Adrenal gland (tissue), 5 donors: ENCODE results near the gene PRPF6.

Experiments
- POLR2A ChIP-seq, 2 donors: fragments of 450-650 bp; IDR thresholded peaks; one replicate each; pipeline ENCODE4 v1.6.1; 2017; ENCODE audit warnings: antibody characterized with exemption in 2 of 2, mild to moderate bottlenecking in 2 of 2, moderate library complexity in 1 of 2
- TF ChIP-seq, protein P1 (sequence below), 6 experiments: fragments of 450-650 bp in 4 of 6; fragments of 200-600 bp in 2 of 6; sonication (generic) in 1 of 6; IDR thresholded peaks; 1 replicate in 5 of 6; 2 replicates in 1 of 6; pipeline versions ENCODE4 v1.5.1 to v1.8.0; 2016 to 2021; ENCODE audit warnings: antibody characterized with exemption in 6 of 6, mild to moderate bottlenecking in 2 of 6, moderate library complexity in 1 of 6
- donor health status: DM: no; HTN: no; CAD: no.

DNA sequence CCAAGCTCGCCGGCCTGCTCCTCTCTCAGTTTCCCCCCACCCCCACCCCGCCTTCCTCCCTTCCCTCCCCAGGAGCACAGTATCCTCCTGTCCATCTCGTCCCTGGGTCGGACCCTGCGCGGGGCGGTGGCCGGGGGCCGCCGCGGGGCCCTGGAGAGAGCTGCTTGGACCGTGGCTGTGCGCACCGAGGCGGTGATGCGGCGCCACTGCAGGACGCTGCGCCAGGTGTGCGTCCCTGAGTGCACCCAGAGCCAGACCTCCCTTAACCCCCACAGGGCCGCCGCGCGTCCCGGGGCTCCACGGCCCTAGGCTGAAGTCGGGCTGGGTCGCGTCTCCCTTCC lies 57.3 kb downstream of the PRPF6 start:
- TF ChIP-seq POLR2A (IDR thresholded peaks at IDR 0.05), result no peak
- TF ChIP-seq, protein P1, sequence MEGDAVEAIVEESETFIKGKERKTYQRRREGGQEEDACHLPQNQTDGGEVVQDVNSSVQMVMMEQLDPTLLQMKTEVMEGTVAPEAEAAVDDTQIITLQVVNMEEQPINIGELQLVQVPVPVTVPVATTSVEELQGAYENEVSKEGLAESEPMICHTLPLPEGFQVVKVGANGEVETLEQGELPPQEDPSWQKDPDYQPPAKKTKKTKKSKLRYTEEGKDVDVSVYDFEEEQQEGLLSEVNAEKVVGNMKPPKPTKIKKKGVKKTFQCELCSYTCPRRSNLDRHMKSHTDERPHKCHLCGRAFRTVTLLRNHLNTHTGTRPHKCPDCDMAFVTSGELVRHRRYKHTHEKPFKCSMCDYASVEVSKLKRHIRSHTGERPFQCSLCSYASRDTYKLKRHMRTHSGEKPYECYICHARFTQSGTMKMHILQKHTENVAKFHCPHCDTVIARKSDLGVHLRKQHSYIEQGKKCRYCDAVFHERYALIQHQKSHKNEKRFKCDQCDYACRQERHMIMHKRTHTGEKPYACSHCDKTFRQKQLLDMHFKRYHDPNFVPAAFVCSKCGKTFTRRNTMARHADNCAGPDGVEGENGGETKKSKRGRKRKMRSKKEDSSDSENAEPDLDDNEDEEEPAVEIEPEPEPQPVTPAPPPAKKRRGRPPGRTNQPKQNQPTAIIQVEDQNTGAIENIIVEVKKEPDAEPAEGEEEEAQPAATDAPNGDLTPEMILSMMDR (IDR thresholded peaks at IDR 0.05), result no peak
